GM21576 (cell line): Measurements from ENCODE around the gene PLD4.
"Not testable (repeated sequence)": the region's sequence is repeated elsewhere in the genome, so short reads cannot be mapped to it uniquely, and the experiment has no call there.

Source experiments
- ATAC-seq: cut with Tn5 transposase; IDR thresholded peaks from one replicate; pipeline ENCODE4 v1.9.1; 2021; ENCODE audit warnings: mild to moderate bottlenecking, moderate library complexity; ENCODE audit not compliant: unreplicated experiment

The PLD4 gene

DNA sequence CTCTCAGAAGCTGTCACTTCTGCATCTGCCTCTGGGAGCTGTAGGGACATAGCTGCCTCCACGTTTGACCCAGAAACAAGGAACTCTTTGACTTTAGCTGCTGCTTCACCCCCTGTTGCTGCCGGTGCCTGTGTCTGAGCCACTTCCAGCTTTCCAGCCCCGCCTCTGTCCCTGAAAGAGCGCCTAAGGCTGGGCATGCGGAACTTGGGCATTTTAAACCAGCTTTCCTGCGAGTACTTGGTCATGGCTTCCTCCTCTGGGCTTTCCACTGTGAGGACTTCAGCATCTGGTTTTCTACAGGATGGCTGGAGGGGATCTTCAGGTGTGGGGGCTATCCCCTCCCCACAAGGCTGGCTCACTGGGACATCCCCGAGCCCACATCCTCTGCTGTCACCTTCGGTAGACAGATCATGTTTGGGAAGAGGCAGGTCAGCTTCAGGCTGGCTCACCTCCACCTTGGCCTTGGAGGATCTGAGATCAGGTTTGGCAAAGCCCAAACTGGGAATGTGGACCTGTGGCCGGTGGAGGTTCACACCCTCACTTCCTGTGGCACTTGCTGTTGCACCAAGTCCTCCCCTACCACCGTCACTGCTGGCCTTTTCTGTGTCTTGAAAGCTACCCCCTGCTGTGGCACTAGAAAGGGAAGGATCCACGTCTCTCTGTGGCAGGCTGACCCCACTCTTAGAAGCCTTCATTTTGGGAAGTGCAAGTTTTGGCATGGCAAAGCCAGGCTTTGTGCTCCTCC, 15.2 kb downstream of the PLD4 start:
- no peak for ATAC-seq

- no peak for ATAC-seq
These were observed 16.0 kb downstream of the PLD4 start for GRCh38 chr14:104940526-104941150.

DNA sequence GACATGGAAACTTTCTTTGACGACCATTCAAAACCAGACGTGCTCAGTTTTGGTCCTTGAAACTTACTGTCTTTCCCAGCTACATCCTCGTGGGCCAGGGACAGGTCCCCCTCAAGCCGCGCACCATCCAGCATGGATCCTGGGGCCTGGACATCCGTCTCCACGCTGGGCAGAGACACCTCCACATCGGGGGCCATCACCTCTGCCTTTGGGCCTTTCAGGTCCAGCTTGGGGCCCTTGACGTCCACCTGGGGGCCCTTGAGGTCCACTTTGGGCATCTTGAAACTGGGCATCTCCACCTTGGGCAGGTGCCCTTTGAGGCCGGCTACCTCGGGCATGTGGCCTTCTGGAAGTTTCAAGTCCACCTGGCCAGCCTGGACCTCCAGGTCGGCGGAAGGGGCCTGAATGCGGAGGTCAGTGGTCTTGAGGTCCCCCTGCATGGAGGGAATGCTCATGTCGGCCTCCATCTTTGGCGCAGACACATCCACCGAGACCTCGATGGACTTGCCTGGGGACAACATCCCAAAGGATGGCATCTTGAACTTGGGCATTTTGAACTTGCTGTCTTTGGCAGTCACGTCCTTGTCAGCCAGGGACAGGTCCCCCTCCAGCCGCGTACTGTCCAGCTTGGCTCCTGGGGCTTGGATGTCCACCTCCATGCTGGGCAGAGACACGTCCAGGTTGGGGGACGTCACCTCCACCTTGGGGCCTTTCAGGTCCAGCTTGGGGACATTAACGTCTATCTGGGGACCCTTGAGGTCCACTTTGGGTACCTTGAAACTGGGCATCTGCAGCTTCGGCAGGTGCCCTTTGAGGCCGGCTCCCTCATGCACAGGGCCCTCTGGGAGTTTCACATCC, 17.1 kb downstream of the PLD4 start:
- ATAC-seq = no peak

DNA sequence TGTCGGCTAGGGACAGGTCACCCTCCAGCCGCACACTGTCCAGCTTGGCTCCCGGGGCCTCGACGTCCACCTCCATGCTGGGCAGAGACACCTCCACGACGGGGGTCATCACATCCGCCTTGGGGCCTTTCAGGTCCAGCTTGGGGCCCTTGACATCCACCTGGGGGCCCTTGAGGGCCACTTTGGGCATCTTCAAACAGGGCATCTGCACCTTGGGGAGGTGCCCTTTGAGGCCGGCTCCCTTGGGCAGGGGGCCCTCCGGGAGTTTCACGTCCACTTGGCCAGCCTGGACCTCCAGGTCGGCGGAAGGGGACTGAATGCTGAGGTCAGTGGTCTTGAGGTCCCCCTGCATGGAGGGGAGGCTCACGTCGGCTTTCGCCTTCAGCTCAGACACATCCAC, 17.9 kb downstream of the PLD4 start:
- ATAC-seq = no peak

DNA sequence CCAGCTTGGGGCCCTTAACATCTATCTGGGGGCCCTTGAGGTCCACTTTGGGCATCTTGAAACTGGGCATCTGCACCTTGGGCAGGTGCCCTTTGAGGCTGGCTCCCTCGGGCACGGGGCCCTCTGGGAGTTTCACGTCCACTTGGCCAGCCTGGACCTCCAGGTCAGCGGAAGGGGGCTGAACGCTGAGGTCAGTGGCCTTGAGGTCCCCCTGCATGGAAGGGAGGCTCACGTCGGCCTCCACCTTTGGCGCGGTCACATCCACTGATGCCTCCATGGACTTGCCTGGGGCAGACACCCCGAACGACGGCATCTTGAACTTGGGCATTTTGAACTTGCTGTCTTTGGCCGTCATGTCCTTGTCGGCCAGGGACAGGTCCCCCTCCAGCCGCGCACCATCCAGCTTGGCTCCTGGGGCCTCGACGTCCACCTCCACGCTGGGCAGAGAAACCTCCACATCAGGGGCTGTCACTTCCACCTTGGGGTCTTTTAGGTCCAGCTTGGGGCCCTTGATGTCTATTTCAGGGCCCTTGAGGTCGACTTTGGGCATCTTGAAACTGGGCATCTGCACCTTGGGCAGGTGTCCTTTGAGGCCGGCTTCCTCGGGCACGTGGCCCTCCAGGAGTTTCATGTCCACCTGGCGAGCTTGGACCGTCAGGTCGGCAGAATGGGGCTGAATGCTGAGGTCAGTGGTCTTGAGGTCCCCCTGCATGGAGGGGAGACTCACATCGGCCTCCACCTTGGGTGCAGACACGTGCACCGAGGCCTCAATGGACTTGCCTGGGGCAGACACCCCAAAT, 18.7 kb downstream of the PLD4 start:
- ATAC-seq = not testable (repeated sequence)

- not testable (repeated sequence) for ATAC-seq
These were observed 19.3 kb downstream of the PLD4 start for GRCh38 chr14:104944016-104944308.

- ATAC-seq = not testable (repeated sequence)
These were observed 19.9 kb downstream of the PLD4 start for GRCh38 chr14:104944436-104945205.

- ATAC-seq = not testable (repeated sequence)
These were observed 20.6 kb downstream of the PLD4 start for GRCh38 chr14:104945266-104945665.

GRCh38 chr14:104945986-104946965, 21.6 kb downstream of the PLD4 start:
- not testable (repeated sequence) for ATAC-seq

DNA sequence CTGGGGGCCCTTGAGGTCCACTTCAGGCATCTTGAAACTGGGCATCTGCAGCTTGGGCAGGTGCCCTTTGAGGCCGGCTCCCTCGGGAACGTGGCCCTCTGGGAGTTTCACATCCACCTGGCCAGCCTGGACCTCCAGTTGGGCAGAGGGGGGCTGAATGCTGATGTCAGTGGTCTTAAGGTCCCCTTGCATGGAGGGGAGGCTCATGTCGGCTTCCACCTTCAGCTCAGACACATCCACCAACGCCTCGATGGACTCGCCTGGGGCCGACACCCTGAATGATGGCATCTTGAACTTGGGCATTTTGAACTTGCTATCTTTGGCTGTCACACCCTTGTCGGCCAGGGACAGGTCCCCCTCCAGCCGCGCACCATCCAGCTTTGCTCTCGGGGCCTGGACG, 22.5 kb downstream of the PLD4 start:
- ATAC-seq = not testable (repeated sequence)

- not testable (repeated sequence) for ATAC-seq
These were observed 23.4 kb downstream of the PLD4 start for GRCh38 chr14:104947881-104948735.

DNA sequence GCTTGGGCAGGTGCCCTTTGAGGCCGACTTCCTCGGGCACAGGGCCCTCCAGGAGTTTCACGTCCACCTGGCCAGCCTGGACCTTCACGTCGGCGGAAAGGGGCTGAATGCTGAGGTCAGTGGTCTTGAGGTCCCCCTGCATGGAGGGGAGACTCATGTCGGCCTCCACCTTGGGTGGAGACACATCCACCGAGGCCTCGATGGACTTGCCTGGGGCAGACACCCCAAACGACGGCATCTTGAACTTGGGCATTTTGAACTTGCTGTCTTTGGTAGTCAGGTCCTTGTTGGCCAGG, 24.0 kb downstream of the PLD4 start:
- ATAC-seq = no peak

DNA sequence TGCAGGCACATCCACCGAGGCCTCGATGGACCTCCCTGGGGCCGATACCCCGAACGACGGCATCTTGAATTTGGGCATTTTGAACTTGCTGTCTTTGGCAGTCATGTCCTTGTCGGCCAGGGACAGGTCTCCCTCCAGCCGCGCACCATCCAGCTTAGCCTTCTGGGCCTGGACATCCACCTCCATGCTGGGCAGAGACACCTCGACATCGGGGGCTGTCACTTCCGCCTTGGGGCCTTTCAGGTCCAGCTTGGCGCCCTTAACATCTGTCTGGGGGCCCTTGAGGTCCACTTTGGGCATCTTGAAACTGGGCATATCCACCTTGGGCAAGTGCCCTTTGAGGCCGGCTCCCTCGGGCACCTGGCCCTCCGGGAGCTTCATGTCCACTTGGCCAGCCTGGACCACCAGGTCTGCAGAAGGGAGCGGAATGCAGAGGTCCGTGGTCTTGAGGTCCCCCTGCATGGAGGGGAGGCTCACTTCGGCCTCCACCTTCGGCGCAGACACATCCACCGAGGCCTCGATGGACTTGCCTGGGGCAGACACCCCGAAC, 24.8 kb downstream of the PLD4 start:
- not testable (repeated sequence) for ATAC-seq

DNA sequence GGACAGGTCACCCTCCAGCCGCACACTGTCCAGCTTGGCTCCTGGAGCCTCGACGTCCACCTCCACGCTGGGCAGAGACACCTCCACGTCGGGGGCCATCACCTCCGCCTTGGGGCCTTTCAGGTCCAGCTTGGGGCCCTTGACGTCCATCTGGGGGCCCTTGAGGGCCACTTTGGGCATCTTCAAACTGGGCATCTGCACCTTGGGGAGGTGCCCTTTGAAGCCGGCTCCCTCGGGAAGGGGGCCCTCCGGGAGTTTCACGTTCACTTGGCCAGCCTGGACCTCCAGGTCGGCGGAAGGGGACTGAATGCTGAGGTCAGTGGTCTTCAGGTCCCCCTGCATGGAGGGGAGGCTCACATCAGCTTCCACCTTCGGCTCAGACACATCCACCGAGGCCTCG, 25.3 kb downstream of the PLD4 start:
- no peak for ATAC-seq

GRCh38 chr14:104950701-104951100, 26.0 kb downstream of the PLD4 start:
- not testable (repeated sequence) for ATAC-seq

DNA sequence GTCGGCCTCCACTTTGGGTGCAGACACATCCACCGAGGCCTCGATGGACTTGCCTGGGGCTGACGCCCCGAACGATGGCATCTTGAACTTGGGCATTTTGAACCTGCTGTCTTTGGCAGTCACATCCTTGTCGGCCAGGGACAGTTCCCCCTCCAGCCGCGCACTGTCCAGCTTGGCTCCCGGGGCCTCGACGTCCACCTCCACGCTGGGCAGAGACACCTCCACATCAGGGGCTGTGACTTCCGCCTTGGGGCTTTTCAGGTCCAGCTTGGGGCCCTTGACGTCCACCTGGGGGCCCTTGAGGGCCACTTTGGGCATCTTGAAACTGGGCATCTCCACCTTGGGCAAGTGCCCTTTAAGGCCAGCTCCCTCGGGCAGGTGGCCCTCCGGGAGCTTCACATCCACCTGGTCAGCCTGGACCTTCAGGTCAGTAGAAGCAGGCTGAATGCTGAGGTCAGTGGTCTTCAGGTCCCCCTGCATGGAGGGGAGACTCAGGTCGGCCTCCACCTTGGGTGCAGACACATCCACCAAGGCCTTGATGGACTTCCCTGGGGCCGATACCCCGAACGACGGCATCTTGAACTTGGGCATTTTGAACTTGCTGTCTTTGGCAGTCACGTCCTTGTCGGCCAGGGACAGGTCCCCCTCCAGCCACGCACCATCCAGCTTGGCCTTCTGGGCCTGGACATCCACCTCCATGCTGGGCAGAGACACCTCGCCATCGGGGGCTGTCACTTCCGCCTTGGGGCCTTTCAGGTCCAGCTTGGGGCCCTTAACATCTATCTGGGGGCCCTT, 27.4 kb downstream of the PLD4 start:
- not testable (repeated sequence) for ATAC-seq

GRCh38 chr14:104953097-104953496, 28.4 kb downstream of the PLD4 start:
- no peak for ATAC-seq
